ENCODE results near the gene LCN2.

LCN2 gene

GRCh38 chr9:128104171-128104618 is 45.1 kb upstream of the LCN2 start:
- H3K9me3 ChIP-seq (ENCODE audit: insufficient read depth, low read depth, low read length) = no peaks in the 10 kb centered on the region
- H4K8ac ChIP-seq (ENCODE audit: low read depth, low read length) = no peak overlapping the region
- H2AFZ ChIP-seq (ENCODE audit: insufficient read depth, low read length, poor library complexity) = no peak overlapping the region
- peaks cover 66 to 67% of the 10 kb centered on the region in 2 experiments for H3K36me3 ChIP-seq (ENCODE audit: control insufficient read depth in 1 of 2, insufficient read depth in 2 of 2, low read length in 2 of 2)
- H3K4me2 ChIP-seq (ENCODE audit: low read length) = no peak overlapping the region
- H4K91ac ChIP-seq (ENCODE audit: low read depth, low read length) = no peak overlapping the region
- H3K4me1 ChIP-seq (ENCODE audit: control insufficient read depth in 1 of 2, insufficient read depth in 2 of 2, low read length in 2 of 2) = peaks cover 18 to 24% of the 10 kb centered on the region in 2 experiments
- H2BK12ac ChIP-seq (ENCODE audit: low read length) = no peak overlapping the region
- H3K23ac ChIP-seq (ENCODE audit: low read length) = no peak overlapping the region
- peaks cover 7% of the 10 kb centered on the region for H3K79me1 ChIP-seq (ENCODE audit: low read length)
- no CpG with 5 or more reads among the region's 6 CpGs for WGBS (ENCODE audit: extremely low coverage, insufficient coverage, insufficient read length)
- H2BK5ac ChIP-seq (ENCODE audit: low read depth, low read length, poor library complexity) = no peak overlapping the region
- no peak overlapping the region for H2AK5ac ChIP-seq (ENCODE audit: low read length)
- no peak overlapping the region for H3K4me3 ChIP-seq (ENCODE audit: low read depth, low read length)
- no peaks in the 10 kb centered on the region for H3K27me3 ChIP-seq (ENCODE audit: insufficient read depth, low read length)
- no peak overlapping the region for H3K14ac ChIP-seq (ENCODE audit: low read length)
- DNase-seq = peak in 1 of 2 donors; percentile 64
- no peak overlapping the region for H2BK120ac ChIP-seq (ENCODE audit: insufficient read depth, low read length, poor library complexity)
- H3K9ac ChIP-seq (ENCODE audit: low read length) = no peak overlapping the region
- H3K18ac ChIP-seq (ENCODE audit: low read length) = no peak overlapping the region
- H4K12ac ChIP-seq (ENCODE audit: low read depth, low read length) = no peak overlapping the region
- H3K4ac ChIP-seq (ENCODE audit: low read depth, low read length) = no peak overlapping the region
- H3K79me2 ChIP-seq (ENCODE audit: control insufficient read depth, insufficient read depth, low read length, poor library complexity) = peaks cover 4% of the 10 kb centered on the region
- no peak overlapping the region for H3K27ac ChIP-seq (ENCODE audit: low read depth, low read length)

DNA sequence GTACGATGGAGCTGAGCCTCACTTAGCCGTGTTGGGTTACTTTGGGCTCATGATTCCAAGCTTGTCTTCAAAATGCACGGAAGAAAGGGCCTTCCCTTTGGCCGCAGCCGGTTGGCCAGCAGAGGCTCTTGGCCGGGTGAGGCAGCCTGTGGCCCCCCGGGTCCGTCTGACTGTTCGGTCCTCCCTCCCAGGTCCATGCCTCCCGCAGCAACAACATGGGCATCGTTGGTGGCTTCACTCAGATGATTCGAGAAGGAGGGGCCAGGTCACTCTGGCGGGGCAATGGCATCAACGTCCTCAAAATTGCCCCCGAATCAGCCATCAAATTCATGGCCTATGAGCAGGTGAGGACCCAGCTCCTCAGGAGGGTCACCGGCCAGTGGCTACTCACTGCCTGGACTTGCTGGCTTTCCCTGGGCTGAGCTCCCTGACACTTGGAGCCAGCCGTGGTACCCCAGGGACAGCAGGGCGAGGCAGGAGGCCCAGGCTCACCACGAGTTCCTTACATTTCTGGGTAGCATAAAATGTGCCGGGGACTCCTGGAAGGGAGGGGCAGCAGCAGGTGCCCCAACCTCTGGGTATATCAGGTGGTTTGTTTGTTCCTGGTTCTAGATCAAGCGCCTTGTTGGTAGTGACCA is 43.6 kb upstream of the LCN2 start:
- Histone ChIP-seq H3K36me3 (ENCODE audit: control insufficient read depth in 1 of 2, insufficient read depth in 2 of 2, low read length in 2 of 2) (peaks cover 65 to 71% of the 10 kb centered on the region in 2 experiments), H3K14ac (ENCODE audit: low read length) (no peak overlapping the region), H2BK120ac (ENCODE audit: insufficient read depth, low read length, poor library complexity) (no peak overlapping the region), H3K27me3 (ENCODE audit: insufficient read depth, low read length) (no peaks in the 10 kb centered on the region), H2BK5ac (ENCODE audit: low read depth, low read length, poor library complexity) (no peak overlapping the region), H3K4me1 (ENCODE audit: control insufficient read depth in 1 of 2, insufficient read depth in 2 of 2, low read length in 2 of 2) (peaks cover 4 to 9% of the 10 kb centered on the region in 2 experiments), H4K8ac (ENCODE audit: low read depth, low read length) (no peak overlapping the region), H3K9me3 (ENCODE audit: insufficient read depth, low read depth, low read length) (no peaks in the 10 kb centered on the region), H3K4ac (ENCODE audit: low read depth, low read length) (no peak overlapping the region), H3K4me3 (ENCODE audit: low read depth, low read length) (no peak overlapping the region), H3K27ac (ENCODE audit: low read depth, low read length) (no peak overlapping the region), H2AK5ac (ENCODE audit: low read length) (no peak overlapping the region), H3K18ac (ENCODE audit: low read length) (peak overlapping the region; percentile 13), H4K91ac (ENCODE audit: low read depth, low read length) (no peak overlapping the region), H2AFZ (ENCODE audit: insufficient read depth, low read length, poor library complexity) (no peak overlapping the region), H2BK12ac (ENCODE audit: low read length) (no peak overlapping the region), H3K23ac (ENCODE audit: low read length) (no peak overlapping the region), H3K4me2 (ENCODE audit: low read length) (no peak overlapping the region), H4K12ac (ENCODE audit: low read depth, low read length) (no peak overlapping the region), H3K79me2 (ENCODE audit: control insufficient read depth, insufficient read depth, low read length, poor library complexity) (no peaks in the 10 kb centered on the region), H3K9ac (ENCODE audit: low read length) (no peak overlapping the region), H3K79me1 (ENCODE audit: low read length) (no peaks in the 10 kb centered on the region)
- DNase-seq = no peak
- no CpG with 5 or more reads among the region's 21 CpGs for WGBS (ENCODE audit: extremely low coverage, insufficient coverage, insufficient read length)

DNA sequence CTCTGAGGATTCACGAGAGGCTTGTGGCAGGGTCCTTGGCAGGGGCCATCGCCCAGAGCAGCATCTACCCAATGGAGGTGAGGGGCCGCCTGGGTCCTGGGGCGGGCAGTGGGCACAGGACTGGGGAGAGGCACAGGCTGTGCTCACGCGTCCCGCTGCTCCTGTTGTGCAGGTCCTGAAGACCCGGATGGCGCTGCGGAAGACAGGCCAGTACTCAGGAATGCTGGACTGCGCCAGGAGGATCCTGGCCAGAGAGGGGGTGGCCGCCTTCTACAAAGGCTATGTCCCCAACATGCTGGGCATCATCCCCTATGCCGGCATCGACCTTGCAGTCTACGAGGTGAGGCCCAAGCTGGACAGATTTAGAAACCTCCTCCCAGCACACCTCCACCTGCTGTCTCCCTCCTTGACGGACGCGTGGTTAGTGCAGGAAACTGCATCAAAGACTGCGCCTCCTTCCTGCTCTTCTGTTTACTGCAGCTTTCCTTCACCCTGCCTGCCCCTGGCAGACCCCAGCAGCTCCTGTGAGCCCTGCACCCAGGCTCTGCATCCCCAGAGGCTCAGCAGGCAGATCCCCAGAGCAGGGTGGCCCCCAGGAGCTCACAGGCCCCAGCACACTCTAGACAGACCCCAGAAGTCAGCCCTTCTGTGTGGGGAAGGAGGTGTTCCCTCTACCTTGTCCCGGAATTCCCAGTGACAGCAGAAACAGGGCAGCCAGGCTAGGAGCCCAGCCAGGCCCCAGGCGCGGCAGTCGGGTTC is 42.9 kb upstream of the LCN2 start:
- no peaks in the 10 kb centered on the region for H3K27me3 ChIP-seq (ENCODE audit: insufficient read depth, low read length)
- no peak overlapping the region for H3K9ac ChIP-seq (ENCODE audit: low read length)
- no peak overlapping the region for H3K4ac ChIP-seq (ENCODE audit: low read depth, low read length)
- no peaks in the 10 kb centered on the region for H3K79me2 ChIP-seq (ENCODE audit: control insufficient read depth, insufficient read depth, low read length, poor library complexity)
- no CpG with 5 or more reads among the region's 23 CpGs for WGBS (ENCODE audit: extremely low coverage, insufficient coverage, insufficient read length)
- H2BK5ac ChIP-seq (ENCODE audit: low read depth, low read length, poor library complexity) = no peak overlapping the region
- H2BK12ac ChIP-seq (ENCODE audit: low read length) = no peak overlapping the region
- H4K12ac ChIP-seq (ENCODE audit: low read depth, low read length) = no peak overlapping the region
- H2AFZ ChIP-seq (ENCODE audit: insufficient read depth, low read length, poor library complexity) = no peak overlapping the region
- H3K4me3 ChIP-seq (ENCODE audit: low read depth, low read length) = no peak overlapping the region
- H2AK5ac ChIP-seq (ENCODE audit: low read length) = no peak overlapping the region
- no peak overlapping the region for H3K18ac ChIP-seq (ENCODE audit: low read length)
- DNase-seq = no peak
- H4K8ac ChIP-seq (ENCODE audit: low read depth, low read length) = no peak overlapping the region
- no peak overlapping the region for H3K4me2 ChIP-seq (ENCODE audit: low read length)
- H3K27ac ChIP-seq (ENCODE audit: low read depth, low read length) = no peak overlapping the region
- peaks cover 61 to 67% of the 10 kb centered on the region in 2 experiments for H3K36me3 ChIP-seq (ENCODE audit: control insufficient read depth in 1 of 2, insufficient read depth in 2 of 2, low read length in 2 of 2)
- no peak overlapping the region for H3K23ac ChIP-seq (ENCODE audit: low read length)
- peaks cover 2 to 4% of the 10 kb centered on the region in 2 experiments for H3K4me1 ChIP-seq (ENCODE audit: control insufficient read depth in 1 of 2, insufficient read depth in 2 of 2, low read length in 2 of 2)
- H2BK120ac ChIP-seq (ENCODE audit: insufficient read depth, low read length, poor library complexity) = no peak overlapping the region
- H4K91ac ChIP-seq (ENCODE audit: low read depth, low read length) = no peak overlapping the region
- no peaks in the 10 kb centered on the region for H3K9me3 ChIP-seq (ENCODE audit: insufficient read depth, low read depth, low read length)
- no peak overlapping the region for H3K14ac ChIP-seq (ENCODE audit: low read length)
- H3K79me1 ChIP-seq (ENCODE audit: low read length) = no peaks in the 10 kb centered on the region

DNA sequence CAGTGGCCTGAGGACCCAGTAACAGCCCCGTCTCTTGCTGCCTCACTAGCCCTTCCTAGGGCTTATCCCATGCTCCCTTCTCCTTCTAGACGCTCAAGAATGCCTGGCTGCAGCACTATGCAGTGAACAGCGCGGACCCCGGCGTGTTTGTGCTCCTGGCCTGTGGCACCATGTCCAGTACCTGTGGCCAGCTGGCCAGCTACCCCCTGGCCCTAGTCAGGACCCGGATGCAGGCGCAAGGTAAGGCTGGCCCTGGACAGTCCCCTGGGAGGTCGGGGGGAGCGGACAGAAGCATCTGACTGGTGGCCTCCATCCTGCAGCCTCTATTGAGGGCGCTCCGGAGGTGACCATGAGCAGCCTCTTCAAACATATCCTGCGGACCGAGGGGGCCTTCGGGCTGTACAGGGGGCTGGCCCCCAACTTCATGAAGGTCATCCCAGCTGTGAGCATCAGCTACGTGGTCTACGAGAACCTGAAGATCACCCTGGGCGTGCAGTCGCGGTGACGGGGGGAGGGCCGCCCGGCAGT is 42.2 kb upstream of the LCN2 start:
- Histone ChIP-seq H3K79me2 (ENCODE audit: control insufficient read depth, insufficient read depth, low read length, poor library complexity) (no peaks in the 10 kb centered on the region), H3K36me3 (ENCODE audit: control insufficient read depth in 1 of 2, insufficient read depth in 2 of 2, low read length in 2 of 2) (peaks cover 57 to 62% of the 10 kb centered on the region in 2 experiments), H2AFZ (ENCODE audit: insufficient read depth, low read length, poor library complexity) (no peak overlapping the region), H3K18ac (ENCODE audit: low read length) (no peak overlapping the region), H3K9ac (ENCODE audit: low read length) (no peak overlapping the region), H3K27ac (ENCODE audit: low read depth, low read length) (no peak overlapping the region), H3K27me3 (ENCODE audit: insufficient read depth, low read length) (no peaks in the 10 kb centered on the region), H4K8ac (ENCODE audit: low read depth, low read length) (no peak overlapping the region), H3K4me3 (ENCODE audit: low read depth, low read length) (no peak overlapping the region), H2BK5ac (ENCODE audit: low read depth, low read length, poor library complexity) (no peak overlapping the region), H3K4me1 (ENCODE audit: control insufficient read depth in 1 of 2, insufficient read depth in 2 of 2, low read length in 2 of 2) (peaks cover 2 to 4% of the 10 kb centered on the region in 2 experiments), H3K4me2 (ENCODE audit: low read length) (no peak overlapping the region), H3K23ac (ENCODE audit: low read length) (no peak overlapping the region), H3K4ac (ENCODE audit: low read depth, low read length) (no peak overlapping the region), H4K12ac (ENCODE audit: low read depth, low read length) (no peak overlapping the region), H2BK120ac (ENCODE audit: insufficient read depth, low read length, poor library complexity) (no peak overlapping the region), H3K14ac (ENCODE audit: low read length) (no peak overlapping the region), H3K9me3 (ENCODE audit: insufficient read depth, low read depth, low read length) (no peaks in the 10 kb centered on the region), H3K79me1 (ENCODE audit: low read length) (no peaks in the 10 kb centered on the region), H4K91ac (ENCODE audit: low read depth, low read length) (no peak overlapping the region), H2BK12ac (ENCODE audit: low read length) (no peak overlapping the region), H2AK5ac (ENCODE audit: low read length) (no peak overlapping the region)
- no peak for DNase-seq
- no CpG with 5 or more reads among the region's 23 CpGs for WGBS (ENCODE audit: extremely low coverage, insufficient coverage, insufficient read length)

All from trophoblast cell (in vitro differentiated cells and primary cell).